ENCODE results near the gene TLE4.

The TLE4 gene

DNA sequence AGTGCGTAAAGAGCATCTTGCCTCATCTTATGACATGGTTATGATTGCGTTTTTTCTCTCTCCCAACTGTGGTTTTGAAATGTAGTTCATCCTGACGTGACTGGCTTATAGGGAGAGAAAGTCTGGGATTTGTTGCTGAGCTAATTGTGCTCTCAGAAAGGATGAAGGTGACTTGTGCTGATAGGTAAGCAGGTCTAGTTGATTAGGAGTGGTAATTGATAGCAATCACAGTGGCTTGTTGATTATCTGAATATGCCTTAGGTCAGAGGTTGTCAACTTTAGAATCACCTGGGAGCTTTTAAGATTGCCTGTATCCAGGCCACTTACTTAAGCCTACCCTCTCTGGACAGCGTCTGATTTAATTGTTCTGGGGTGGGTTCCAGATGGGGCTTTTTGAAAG lies 117.8 kb downstream of the TLE4 start:
- no peak for DNase-seq (ENCODE audit: low read depth in 2 of 2)

DNA sequence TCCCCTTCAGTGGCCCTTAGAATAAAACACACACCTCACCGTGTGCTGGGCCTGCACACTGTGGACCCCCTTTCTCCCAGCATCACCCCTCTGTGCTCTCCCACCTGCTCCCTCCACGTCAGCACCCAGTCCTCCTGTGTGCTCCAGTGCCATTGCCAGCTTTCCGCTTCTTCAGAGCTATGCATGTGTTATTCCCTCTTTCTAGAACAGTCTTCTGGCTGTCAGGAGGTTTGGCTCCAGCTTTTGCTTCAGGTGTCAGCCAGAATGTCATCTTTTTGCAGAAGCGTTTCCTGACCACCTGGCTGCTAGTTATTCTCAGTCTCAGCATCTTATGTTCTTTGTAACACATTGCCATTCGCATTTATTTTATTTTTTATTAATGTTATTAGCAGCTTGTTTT lies 119.7 kb downstream of the TLE4 start:
- DNase-seq (ENCODE audit: low read depth in 2 of 2) = no peak

DNA sequence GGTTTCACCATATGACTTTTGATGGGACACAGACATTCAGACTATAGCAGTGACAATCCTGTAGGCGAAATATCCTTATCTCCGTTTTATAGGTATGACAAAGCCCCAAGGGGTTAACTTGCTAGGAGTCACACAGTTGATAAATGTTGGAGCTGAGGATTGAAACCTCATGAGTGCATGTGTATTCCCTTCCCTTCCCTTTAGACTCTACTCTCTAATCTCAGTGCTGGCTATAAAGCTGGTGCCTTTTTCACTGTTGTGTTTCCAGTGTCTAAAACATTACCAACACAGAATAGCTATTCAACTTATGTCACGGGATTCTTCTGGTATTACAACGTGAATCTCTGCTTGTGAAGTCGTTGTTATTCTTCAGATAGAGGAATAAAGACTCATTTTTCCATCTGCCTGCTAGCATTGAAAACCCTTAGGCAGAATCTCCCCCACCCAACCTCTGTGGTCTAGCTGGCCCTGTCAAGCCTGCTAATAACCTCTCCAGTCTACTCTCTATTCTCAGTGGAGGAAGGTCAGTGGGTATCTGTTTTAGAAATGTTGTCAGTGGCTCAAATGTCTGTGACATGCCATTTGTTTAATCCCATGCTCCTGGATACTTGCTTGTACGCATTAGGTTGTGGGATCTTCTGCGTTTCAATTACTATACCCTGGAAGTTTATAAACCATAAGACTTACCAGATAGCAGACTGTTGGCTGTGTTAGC lies 121.2 kb downstream of the TLE4 start:
- DNase-seq (ENCODE audit: low read depth in 2 of 2) = no peak

DNA sequence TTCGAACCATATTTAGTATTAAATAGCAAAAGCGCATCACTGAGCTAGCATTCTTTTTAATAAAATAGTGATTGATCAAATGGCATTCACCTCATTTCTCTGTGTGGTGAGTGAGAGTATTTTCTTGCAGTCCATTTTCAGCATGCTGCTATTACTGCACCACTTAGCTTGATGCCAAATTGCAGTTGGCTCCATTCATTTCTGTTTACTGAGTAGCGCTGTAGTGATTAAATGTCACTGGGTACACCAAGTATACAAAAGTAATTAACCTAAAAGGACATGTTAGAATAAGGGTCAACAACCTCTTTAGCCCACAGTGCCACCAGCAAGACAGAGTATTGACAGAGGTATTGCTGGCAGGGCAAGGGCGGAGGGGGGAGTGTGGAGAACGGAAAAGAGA lies 122.0 kb downstream of the TLE4 start:
- DNase-seq (ENCODE audit: low read depth in 2 of 2) = no peak

DNA sequence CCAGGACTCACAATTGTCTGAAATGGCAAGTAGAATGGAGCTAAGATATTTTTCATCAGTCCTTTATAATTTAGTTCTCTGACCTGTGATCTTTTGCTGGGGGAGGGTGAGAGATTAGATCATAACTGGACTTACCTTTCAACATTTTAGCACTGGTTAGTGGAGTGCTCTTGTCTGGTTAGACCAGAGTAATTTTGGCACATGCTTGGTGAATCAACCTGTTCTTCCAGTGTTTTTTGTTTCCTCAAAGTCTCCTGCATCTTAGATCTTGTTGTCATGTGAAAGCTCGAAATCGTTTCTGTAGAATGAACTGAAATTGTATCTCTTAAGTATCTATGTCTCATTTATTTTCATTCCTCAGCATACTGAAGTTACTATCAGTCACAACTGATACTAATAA lies 122.4 kb downstream of the TLE4 start:
- no peak for DNase-seq (ENCODE audit: low read depth in 2 of 2)

DNA sequence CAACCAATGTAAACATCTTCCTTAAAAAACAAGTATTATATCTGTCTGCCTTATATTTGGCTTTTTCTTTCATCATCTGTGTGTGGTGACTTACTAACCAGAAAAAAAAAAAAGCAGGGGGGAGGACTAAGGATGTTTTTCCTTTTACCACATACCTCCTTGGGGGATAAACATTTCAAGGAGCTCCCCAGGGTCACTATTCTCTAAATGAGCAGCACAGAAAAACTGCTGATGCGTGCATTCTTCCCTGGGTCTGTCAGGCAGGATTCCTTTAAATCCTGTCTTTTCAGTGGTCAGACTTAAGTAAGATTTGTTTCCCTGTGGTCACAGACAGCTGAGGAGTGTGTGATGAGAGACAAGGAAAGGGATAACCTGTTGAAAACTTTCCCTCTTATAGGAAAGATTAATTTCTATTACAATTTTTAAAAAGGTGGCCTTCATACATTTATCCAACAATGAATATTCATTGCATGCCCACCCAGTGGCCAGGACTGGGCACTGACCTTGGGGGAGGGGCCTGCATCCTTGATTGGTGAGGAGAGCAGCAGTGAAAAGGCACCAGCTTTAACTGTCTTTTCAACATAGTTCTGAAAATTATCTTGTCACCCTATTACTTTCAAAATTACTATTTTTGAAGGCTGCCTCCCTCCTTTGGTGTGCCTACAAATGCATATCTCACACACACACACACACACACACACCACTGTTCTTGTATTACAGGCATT lies 123.1 kb downstream of the TLE4 start:
- DNase-seq (ENCODE audit: low read depth in 2 of 2) = no peak

DNA sequence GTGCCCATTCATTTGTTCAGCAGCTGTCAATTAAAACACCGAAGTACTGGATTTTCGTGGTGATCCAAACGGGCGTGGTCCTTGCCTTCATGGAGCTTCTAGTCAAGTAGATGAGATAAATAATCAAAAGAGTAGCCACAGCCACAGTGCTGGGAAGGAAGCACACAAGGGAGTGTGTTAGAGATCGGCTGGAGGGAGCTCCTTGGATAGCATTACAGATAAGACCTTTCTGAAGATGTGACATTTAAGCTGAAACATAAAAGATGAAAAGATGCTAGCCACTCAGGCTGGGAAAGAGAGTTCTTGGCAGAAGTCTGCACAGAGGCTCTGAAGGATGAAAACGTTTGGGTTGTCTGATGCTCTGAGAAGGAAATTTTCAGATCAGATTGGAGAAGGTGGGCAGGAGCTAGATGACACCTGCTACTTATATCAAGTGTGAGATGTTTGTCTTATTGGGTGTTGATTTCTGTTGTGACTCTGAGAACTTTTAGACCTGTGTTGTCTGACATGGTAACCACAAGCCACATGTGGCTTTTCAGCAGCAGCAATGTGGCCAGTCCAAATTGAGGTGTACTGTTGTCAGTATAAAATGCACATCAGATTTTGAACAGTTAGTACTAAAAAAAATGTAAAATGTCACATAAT lies 123.9 kb downstream of the TLE4 start:
- no peak for DNase-seq (ENCODE audit: low read depth in 2 of 2)

DNA sequence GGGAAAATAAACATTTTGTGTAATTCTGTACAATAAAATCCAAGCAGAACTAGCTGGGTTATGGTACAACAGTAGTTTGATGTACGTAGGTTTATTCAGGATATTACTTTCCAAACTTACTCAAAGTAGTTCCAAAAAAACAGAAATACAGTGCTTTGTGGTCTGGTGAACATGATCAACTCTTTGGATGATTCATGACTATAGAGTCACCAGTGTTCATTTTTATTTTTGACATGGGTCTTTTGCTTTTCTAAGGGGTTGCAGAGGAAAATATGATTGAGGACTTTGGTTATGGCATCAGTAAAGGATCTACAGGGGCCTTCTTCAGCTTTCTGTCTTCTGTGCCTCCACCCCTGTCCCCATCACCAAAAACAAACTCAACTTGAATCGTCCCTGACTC lies 127.2 kb downstream of the TLE4 start:
- DNase-seq (ENCODE audit: low read depth in 2 of 2) = no peak

DNA sequence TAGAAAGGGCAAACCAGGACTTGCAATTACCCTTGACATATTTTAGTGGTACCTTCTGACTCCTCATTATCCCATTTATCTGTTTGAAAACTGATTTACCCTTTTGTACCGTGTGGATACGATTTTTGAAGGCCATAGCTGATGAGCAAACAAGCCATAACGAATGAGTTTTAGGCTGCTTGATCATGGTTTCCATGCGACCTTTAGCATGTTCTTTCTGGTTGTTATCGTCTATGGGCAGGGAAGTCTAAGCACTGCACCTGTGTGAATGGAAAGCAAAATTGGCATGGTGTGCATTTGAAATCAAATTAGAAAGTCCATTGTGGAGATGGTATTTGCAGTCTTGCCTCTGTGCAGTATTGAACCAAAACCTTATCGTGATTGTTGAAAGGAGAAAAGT lies 127.7 kb downstream of the TLE4 start:
- DNase-seq (ENCODE audit: low read depth in 2 of 2) = no peak

DNA sequence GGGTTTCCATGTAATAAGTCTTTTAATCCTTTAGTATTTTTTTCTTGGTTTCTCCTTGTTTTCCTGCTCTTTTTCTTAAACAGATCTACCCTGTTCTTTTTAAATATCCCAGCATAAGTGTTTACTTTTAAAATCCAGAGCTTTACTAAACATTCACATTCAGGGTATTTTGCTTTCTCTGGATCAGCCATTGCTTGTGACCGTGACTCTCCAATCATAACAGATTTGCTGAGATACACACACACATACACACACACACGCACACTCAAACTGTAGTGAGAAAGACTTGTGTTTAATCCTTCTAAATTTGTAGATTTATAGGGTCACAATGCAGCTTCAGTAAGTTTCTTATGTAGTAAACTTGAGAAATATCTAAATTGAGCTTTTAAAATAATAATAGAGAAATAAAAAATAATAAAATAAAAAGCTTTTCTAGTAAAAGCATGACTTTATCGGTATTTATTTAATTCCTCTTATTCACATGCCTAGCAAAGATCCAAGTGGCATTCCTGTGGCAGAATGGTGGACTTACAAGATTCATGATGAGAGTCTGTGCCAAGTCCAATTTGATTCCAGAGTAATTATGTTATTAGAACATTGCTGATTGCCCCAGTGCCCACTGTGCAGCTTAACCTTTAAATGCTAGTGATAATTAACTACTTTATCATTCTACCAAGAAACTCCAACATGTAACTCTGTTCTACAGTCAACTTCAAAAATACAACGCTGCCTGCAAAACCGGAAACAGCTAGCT lies 129.0 kb downstream of the TLE4 start:
- no peak for DNase-seq (ENCODE audit: low read depth in 2 of 2)

DNA sequence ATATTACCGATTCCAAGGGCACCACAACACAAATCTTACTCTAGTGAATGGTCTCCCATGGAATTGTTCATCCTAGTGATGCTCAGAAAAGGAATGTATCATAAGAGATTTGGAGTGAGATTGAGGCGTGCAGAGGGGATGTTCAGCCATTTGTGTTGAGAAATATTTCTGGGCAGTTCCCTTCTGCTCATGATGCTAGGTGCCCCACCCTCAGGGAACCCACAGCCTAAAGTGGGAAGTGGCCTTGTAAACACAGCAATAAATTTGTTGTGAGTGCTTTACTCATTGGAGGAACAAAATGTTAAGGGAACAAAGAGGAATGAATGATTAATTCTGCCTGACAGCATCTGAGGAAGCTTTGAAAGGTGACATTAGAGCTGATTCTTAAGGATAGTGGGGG lies 129.9 kb downstream of the TLE4 start:
- no peak for DNase-seq (ENCODE audit: low read depth in 2 of 2)

DNA sequence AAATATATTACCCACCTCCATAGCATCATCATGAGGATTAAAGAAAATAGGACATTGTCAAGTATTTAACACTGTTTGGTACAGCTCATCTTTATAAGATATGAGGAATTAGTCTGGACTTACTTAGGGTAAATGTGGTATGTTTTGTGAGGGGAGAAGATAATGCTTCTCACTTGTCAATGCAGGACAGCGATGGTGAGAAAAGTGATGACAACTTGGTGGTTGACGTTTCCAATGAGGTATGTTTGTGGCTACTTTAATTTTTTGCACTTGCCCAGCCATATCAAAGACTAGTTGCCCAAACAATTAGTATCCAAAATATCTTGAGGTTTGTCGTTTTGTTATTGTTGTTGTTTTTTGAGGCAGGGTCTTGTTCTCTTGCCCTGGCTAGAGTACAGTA lies 133.9 kb downstream of the TLE4 start:
- no peak for DNase-seq (ENCODE audit: low read depth in 2 of 2)

DNA sequence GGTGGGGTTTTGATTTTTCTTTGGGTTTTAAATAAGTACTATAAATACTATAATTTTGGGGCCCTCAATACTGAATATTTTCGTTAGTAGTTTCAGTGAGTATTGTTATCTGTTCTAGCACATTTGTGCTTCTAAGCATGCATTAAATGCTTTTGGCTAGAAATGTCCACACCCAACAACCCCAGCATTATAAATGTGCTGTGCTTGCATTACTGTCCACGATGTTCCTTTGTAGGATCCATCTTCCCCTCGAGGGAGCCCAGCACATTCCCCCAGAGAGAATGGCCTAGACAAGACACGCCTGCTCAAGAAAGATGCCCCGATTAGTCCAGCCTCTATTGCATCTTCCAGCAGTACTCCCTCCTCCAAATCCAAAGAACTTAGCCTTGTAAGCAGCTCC lies 134.7 kb downstream of the TLE4 start:
- DNase-seq (ENCODE audit: low read depth in 2 of 2) = no peak

DNA sequence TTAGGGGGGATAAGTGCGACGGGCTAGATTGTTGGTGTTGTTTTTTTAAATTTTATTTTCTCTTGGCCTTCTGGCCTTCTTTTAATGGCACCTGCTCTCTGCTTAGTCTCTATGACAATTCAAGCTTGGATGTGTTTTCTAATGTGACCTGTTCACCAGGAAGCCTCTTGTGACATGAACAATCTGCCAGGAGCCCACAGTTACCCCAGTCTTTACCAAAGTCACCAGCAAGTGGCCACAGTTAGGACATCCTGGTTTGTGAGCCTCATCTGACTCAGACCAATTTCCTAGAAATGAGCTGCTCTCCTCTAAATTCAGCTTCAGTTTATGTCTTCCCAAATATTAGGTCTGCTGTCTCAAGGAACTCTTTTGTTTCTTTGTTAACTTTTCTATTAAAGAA lies 135.8 kb downstream of the TLE4 start:
- DNase-seq (ENCODE audit: low read depth in 2 of 2) = no peak

DNA sequence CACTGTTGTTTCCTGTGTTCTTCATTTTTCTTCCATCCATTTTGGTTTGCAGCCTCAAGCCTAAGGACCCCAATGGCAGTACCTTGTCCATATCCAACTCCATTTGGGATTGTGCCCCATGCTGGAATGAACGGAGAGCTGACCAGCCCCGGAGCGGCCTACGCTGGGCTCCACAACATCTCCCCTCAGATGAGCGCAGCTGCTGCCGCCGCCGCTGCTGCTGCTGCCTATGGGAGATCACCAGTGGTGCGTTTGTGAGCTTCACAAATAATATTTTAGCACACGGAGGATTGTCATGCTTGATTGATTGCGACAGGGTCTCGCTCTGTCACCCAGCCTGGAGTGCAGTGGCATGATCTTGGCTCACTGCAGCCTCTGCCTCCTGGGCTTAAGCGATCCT lies 136.8 kb downstream of the TLE4 start:
- no peak for DNase-seq (ENCODE audit: low read depth in 2 of 2)

DNA sequence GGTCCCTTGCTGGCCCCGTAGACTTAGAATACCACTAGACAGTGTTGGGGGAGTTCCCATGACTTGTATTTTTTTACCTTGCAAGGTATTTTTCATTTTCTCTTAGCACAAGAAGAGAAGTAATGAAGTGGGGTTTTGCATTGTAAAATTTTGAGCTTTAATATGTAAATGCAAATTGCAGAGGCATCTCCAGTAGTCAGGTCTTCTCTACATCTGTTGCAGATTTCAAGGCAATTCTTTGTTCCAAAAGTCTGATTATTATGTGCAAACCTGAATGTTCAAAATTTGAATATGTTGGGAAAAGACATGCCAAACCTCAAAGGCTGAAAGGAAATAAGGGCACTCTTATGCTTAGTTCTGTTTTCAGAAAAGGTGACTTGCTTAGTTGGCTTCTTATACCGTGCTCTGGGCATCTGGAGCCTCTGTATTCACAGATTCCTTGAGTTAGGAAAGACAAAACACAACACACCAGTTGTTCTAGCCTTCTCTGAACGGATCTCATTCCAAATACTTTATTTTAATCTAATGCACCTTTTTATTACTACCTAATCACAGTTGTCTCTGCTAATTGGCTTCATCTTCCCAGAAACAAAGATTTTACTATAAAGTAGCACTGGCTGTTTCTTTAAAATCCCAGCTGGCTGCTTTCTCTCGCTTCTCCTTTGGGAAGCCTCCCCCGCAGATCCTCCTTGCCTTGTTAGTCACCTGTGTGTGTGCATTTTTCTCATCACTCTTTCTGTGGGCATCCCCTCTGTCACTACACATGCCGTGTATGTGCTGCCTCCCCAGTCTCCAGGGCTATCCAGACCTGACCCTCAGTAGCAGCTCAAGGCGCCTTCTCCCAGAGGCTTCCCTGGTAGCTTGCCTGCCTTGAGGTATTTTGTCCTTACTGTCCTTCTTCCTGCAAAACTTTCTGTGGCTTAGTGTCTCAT lies 138.2 kb downstream of the TLE4 start:
- no peak for DNase-seq (ENCODE audit: low read depth in 2 of 2)

DNA sequence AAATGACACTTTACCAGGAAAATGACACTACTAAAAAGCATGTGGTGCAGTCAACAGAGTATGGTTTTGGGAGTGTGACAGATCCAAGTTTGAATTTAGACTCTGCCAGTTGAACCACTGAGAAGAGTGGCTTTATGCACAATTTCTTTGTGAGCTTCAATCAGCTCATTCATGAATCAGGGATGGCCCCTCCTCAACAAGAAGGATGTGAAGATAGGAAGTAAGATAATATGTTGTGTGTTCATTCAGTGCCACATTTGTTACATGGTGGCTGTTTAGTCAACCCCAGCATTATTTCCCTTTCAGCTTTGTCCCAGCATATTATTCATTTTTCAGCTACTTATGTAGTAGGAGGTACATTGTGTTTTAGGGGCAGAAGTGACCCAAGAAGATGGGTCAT lies 140.1 kb downstream of the TLE4 start:
- no peak for DNase-seq (ENCODE audit: low read depth in 2 of 2)

DNA sequence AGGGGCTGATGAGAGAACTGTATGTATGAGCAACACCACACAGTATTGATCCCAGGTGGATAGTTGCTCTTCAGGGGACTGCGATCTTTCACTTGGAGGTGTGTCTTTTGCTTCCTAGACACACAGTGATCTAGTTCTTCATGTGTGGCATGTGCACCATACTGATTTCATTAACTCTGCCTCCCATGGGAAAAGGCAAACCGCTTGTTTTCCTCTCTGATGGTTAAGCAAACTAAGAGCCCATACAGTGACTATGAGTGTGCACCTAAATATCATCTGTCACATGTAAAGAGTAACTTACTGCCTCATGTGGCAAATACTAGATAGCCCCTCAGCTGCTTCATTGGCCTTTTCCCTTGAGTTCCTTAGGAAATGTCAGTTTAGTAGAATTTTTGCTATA lies 147.3 kb downstream of the TLE4 start:
- DNase-seq (ENCODE audit: low read depth in 2 of 2) = no peak

DNA sequence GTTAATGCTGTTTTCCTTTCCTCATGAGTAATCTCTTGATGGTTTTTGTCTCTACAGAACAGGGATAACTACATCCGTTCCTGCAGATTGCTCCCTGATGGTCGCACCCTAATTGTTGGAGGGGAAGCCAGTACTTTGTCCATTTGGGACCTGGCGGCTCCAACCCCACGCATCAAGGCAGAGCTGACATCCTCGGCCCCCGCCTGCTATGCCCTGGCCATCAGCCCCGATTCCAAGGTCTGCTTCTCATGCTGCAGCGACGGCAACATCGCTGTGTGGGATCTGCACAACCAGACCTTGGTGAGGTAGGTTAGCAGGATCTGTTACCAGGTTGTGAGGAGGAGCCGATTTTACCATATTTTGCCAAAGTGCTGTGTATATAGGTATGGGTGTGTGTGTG lies 148.2 kb downstream of the TLE4 start:
- no peak for DNase-seq (ENCODE audit: low read depth in 2 of 2)

DNA sequence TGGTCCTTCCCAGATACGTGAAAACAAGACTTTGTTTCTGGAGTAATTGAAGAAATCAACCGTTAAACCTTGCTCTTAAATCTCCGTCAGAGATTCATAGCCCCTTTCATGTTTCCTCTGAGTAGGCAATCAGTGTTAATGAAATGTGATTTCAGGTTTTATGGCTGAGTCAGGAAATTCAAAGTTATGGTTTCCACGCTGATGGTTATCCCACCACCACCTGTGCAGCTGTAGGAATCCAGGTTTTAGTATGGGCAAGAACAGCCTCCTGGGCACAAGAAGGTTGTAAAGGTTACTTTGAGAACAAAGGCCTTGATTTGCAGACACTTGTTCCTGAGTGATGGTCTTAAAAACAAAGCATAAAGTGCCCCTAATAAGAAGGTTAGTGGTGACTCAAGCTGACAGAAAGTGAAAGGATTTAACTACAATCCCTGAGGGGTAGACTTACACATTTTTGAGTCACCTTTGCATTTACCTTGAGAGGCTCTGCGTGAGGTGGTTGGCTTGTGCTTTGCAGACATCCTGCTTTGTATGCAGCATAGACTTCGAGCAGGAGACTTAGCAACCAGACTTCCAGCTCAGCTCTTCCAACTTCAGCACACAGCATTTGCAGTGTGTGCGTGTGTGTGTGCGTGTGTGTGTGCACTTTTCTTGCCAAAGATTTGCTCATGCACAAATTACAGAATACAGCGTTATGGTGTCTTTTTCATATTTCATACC lies 159.6 kb downstream of the TLE4 start:
- DNase-seq (ENCODE audit: low read depth in 2 of 2) = no peak

All from activated CD4-positive, alpha-beta T cell treated with anti-CD3 and anti-CD28 coated beads for 24 hours (primary cell).